H9 (cell line): ENCODE measurements around the gene PDZD2. TPM values are rescaled to one million over a fixed set of nuclear protein-coding genes. Genes with fewer than 3 reads are reported as not detected.

ENCODE experiments used
- DNase-seq: peaks from one replicate; pipeline ENCODE4 v3.0.0-alpha.2; 2017
- H2AFZ ChIP-seq: one replicate; pipeline ENCODE4 v1.6.1; 2013; ENCODE audit warnings: mild to moderate bottlenecking, low read length, control low read depth, moderate library complexity
- H2AK5ac ChIP-seq: 2 replicates; pipeline ENCODE4 v1.6.1; 2013; ENCODE audit warnings: low read length, control low read depth, mixed read lengths; ENCODE audit not compliant: insufficient read length
- H2BK120ac ChIP-seq: one replicate; pipeline ENCODE4 v1.6.1; 2013; ENCODE audit warnings: low read depth, mild to moderate bottlenecking, low read length, control low read depth, inconsistent platforms; ENCODE audit not compliant: poor library complexity, severe bottlenecking
- H2BK12ac ChIP-seq: 2 replicates; pipeline ENCODE4 v1.6.1; 2013; ENCODE audit warnings: low read length, control low read depth, mixed read lengths, low read depth; ENCODE audit not compliant: insufficient read length
- H2BK15ac ChIP-seq: 2 replicates; pipeline ENCODE4 v1.6.1; 2013; ENCODE audit warnings: low read depth, low read length, control low read depth
- H2BK20ac ChIP-seq: one replicate; pipeline ENCODE4 v1.6.1; 2013; ENCODE audit warnings: low read depth, mild to moderate bottlenecking, low read length, control low read depth, inconsistent platforms; ENCODE audit not compliant: poor library complexity, severe bottlenecking
- H2BK5ac ChIP-seq: 2 replicates; pipeline ENCODE4 v1.6.1; 2013; ENCODE audit warnings: low read length, control low read depth, mixed read lengths; ENCODE audit not compliant: insufficient read length
- H3K14ac ChIP-seq: 2 replicates; pipeline ENCODE4 v1.6.1; 2013; ENCODE audit warnings: low read length, control low read depth; ENCODE audit not compliant: insufficient read depth
- H3K18ac ChIP-seq: 2 replicates; pipeline ENCODE4 v1.6.1; 2013; ENCODE audit warnings: low read depth, mild to moderate bottlenecking, mixed read lengths, low read length, control low read depth; ENCODE audit not compliant: insufficient read length
- H3K23ac ChIP-seq: 2 replicates; pipeline ENCODE4 v1.6.1; 2013; ENCODE audit warnings: low read length, control low read depth, mixed read lengths, low read depth; ENCODE audit not compliant: insufficient read length
- H3K23me2 ChIP-seq: 2 replicates; pipeline ENCODE4 v1.6.1; 2013; ENCODE audit warnings: low read depth, mild to moderate bottlenecking, mixed read lengths, low read length, control low read depth; ENCODE audit not compliant: insufficient read length, poor library complexity, severe bottlenecking
- H3K27ac ChIP-seq: 2 replicates; pipeline ENCODE4 v1.5.1; 2013; ENCODE audit warnings: low read length, control low read depth, mixed read lengths, low read depth; ENCODE audit not compliant: insufficient read length
- H3K27me3 ChIP-seq: 2 replicates; pipeline ENCODE4 v1.6.1; 2013; ENCODE audit warnings: low read length, control low read depth, inconsistent platforms; ENCODE audit not compliant: insufficient read depth
- H3K4ac ChIP-seq: 2 replicates; pipeline ENCODE4 v1.6.1; 2013; ENCODE audit warnings: low read depth, mild to moderate bottlenecking, control low read depth, inconsistent platforms, low read length, moderate library complexity
- H3K4me1 ChIP-seq: 2 replicates; pipeline ENCODE4 v1.6.1; 2013; ENCODE audit warnings: low read length, control low read depth, inconsistent platforms; ENCODE audit not compliant: insufficient read depth
- H3K4me2 ChIP-seq: 2 replicates; pipeline ENCODE4 v1.6.1; 2013; ENCODE audit warnings: low read length, control low read depth, mixed read lengths; ENCODE audit not compliant: insufficient read length, insufficient read depth
- H3K56ac ChIP-seq: 2 replicates; pipeline ENCODE4 v1.6.1; 2013; ENCODE audit warnings: low read depth, mild to moderate bottlenecking, mixed read lengths, low read length, control low read depth; ENCODE audit not compliant: insufficient read length
- H3K79me1 ChIP-seq: 2 replicates; pipeline ENCODE4 v1.6.1; 2013; ENCODE audit warnings: low read depth, mild to moderate bottlenecking, moderate library complexity, low read length, control low read depth, inconsistent platforms; ENCODE audit not compliant: insufficient read depth, poor library complexity, severe bottlenecking
- H3K79me2 ChIP-seq: 2 replicates; pipeline ENCODE4 v1.6.1; 2013; ENCODE audit warnings: low read length, control low read depth, inconsistent platforms; ENCODE audit not compliant: insufficient read depth
- H3K9ac ChIP-seq: 2 replicates; pipeline ENCODE4 v1.6.1; 2013; ENCODE audit warnings: low read length, control low read depth, mixed read lengths; ENCODE audit not compliant: insufficient read length; ENCODE audit errors: extremely low read depth
- H3K9me3 ChIP-seq: one replicate; pipeline ENCODE4 v1.6.1; 2013; ENCODE audit warnings: low read depth, low read length, inconsistent platforms; ENCODE audit not compliant: control insufficient read depth
- H3T11ph ChIP-seq: one replicate; pipeline ENCODE4 v1.6.1; 2013; ENCODE audit warnings: mild to moderate bottlenecking, low read length, control low read depth, inconsistent platforms
- H4K20me1 ChIP-seq: one replicate; pipeline ENCODE4 v1.6.1; 2013; ENCODE audit not compliant: control insufficient read depth, insufficient read length, insufficient read depth
- H4K5ac ChIP-seq: 2 replicates; pipeline ENCODE4 v1.6.1; 2013; ENCODE audit warnings: low read depth, mild to moderate bottlenecking, mixed read lengths, low read length, control low read depth; ENCODE audit not compliant: insufficient read length
- H4K8ac ChIP-seq: replicated peaks from 2 replicates; pipeline ENCODE4 v1.6.1; 2013; ENCODE audit warnings: low read length, control low read depth, mixed read lengths, low read depth; ENCODE audit not compliant: insufficient read length
- H4K91ac ChIP-seq: 2 replicates; pipeline ENCODE4 v1.6.1; 2013; ENCODE audit warnings: low read depth, mild to moderate bottlenecking, moderate library complexity, mixed read lengths, low read length, control low read depth; ENCODE audit not compliant: insufficient read length
- H3K27ac Mint-ChIP-seq, 3 experiments: 2 replicates in 2 of 3; 3 replicates in 1 of 3; pipeline ENCODE4 v1.8.0; 2020 to 2021; ENCODE audit warnings: mixed read lengths in 3 of 3, mild to moderate bottlenecking in 1 of 3, moderate library complexity in 1 of 3
- H3K27me3 Mint-ChIP-seq: 2 replicates; pipeline ENCODE4 v1.8.0; 2021; ENCODE audit warnings: low read depth, mild to moderate bottlenecking, moderate library complexity, mixed read lengths
- H3K36me3 Mint-ChIP-seq, 3 experiments: 2 replicates in 2 of 3; 3 replicates in 1 of 3; pipeline ENCODE4 v1.8.0; 2020 to 2021; ENCODE audit warnings: low read depth in 3 of 3, mixed read lengths in 3 of 3; ENCODE audit not compliant: insufficient read depth in 1 of 3
- H3K4me1 Mint-ChIP-seq, 2 experiments: 2 replicates each; pipeline ENCODE4 v1.8.0; 2020; ENCODE audit warnings: mixed read lengths in 2 of 2
- H3K4me3 Mint-ChIP-seq, 2 experiments: 2 replicates in 1 of 2; 3 replicates in 1 of 2; pipeline ENCODE4 v1.8.0; 2020 to 2021; ENCODE audit warnings: mild to moderate bottlenecking in 2 of 2, mixed read lengths in 2 of 2, moderate library complexity in 1 of 2
- H3K9me3 Mint-ChIP-seq, 2 experiments: 2 replicates in 1 of 2; 3 replicates in 1 of 2; pipeline ENCODE4 v1.8.0; 2020; ENCODE audit warnings: mild to moderate bottlenecking in 2 of 2, mixed read lengths in 2 of 2, moderate library complexity in 1 of 2
- CTCF ChIP-seq: fragments of 200-600 bp; sonication (generic); conservative IDR thresholded peaks from 3 replicates; pipeline ENCODE4 v1.8.0; 2021; ENCODE audit warnings: antibody characterized with exemption, mild to moderate bottlenecking
- WGBS: extraction: QIAGEN DNeasy Blood & Tissue Kit; methylation state at CpG from one replicate; pipeline ENCODE4 v1.1.7; 2013; ENCODE audit warnings: missing lambda C conversion rate, low lambda C conversion rate, mixed read lengths; ENCODE audit not compliant: insufficient read length; ENCODE audit errors: extremely low coverage; 5-methylcytosine and 5-hydroxymethylcytosine counted together
- total RNA-seq: library from RNA; stranded (reverse); gene quantifications from 2 replicates; pipeline ENCODE4 v1.2.1, GENCODE V29; 2021

PDZD2 gene
- total RNA-seq, 1 experiment from 2014 or later, result 9.9 TPM

GRCh38 chr5:31880449-31880848 lies 241.5 kb downstream of the PDZD2 start:
- H3K27me3 ChIP-seq, result no peaks in the 10 kb centered on the region
- Mint-ChIP-seq H3K4me1 (peaks cover 4 to 6% of the 10 kb centered on the region in 2 experiments; a peak in 2 of 4 replicates), H3K36me3 (no peaks in the 10 kb centered on the region), H3K4me3 (no peak overlapping the region), H3K27me3 (no peaks in the 10 kb centered on the region), H3K9me3 (no peaks in the 10 kb centered on the region), H3K27ac (no peak overlapping the region)
- no peak overlapping the region for H3K4ac ChIP-seq
- no peak overlapping the region for H3K18ac ChIP-seq
- no peak overlapping the region for H3K23ac ChIP-seq
- H3K4me1 ChIP-seq, result no peaks in the 10 kb centered on the region
- H2AK5ac ChIP-seq, result no peak overlapping the region
- H3K23me2 ChIP-seq, result no peaks in the 10 kb centered on the region
- H3K79me1 ChIP-seq, result no peaks in the 10 kb centered on the region
- H2AFZ ChIP-seq, result no peak overlapping the region
- H2BK15ac ChIP-seq, result no peak overlapping the region
- no peak overlapping the region for H4K91ac ChIP-seq
- no CpG with 5 or more reads among the region's 3 CpGs for WGBS
- no peaks in the 10 kb centered on the region for H3K9me3 ChIP-seq
- H4K8ac ChIP-seq, result no peak overlapping the region
- H3K27ac ChIP-seq, result no peak overlapping the region
- no peak overlapping the region for H3T11ph ChIP-seq
- H3K4me2 ChIP-seq, result no peak overlapping the region
- no peak for DNase-seq
- H3K9ac ChIP-seq, result no peak overlapping the region
- no peak overlapping the region for H3K14ac ChIP-seq
- H2BK5ac ChIP-seq, result no peak overlapping the region
- TF ChIP-seq CTCF, result no peak
- H2BK20ac ChIP-seq, result no peak overlapping the region
- no peaks in the 10 kb centered on the region for H4K20me1 ChIP-seq
- no peak overlapping the region for H4K5ac ChIP-seq
- no peaks in the 10 kb centered on the region for H3K79me2 ChIP-seq
- H2BK12ac ChIP-seq, result no peak overlapping the region
- no peak overlapping the region for H2BK120ac ChIP-seq
- no peak overlapping the region for H3K56ac ChIP-seq
